Stimulated activated naive CD4-positive, alpha-beta T cell (primary cell): Measurements from ENCODE around the gene NDUFC2.
"Not testable (repeated sequence)": the region's sequence is repeated elsewhere in the genome, so short reads cannot be mapped to it uniquely, and the experiment has no call there.

ENCODE experiments used
- DNase-seq, 6 experiments: peaks; one replicate each; lab custom pipeline; 2025; lab: John Stamatoyannopoulos, UW

NDUFC2 gene

DNA sequence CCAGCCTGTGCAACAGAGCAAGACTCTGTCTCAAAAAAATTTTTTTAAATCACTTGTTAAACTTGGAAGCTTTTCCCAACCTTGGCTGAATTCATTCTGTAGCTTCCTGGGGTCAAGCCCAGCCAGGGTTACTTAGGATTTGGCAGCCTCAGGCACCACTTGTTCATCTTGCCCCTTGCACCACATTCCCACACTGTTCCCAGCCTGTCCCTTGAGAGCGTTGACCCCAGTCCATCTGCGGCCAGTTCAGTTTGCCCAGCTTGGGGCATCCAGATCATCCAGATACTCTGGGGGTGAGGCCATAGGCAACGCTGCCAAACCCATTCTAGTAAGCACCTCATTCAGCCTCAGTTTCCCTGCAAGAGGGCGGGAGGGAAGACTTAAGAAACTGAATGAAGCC lies 24.7 kb downstream of the NDUFC2 start:
- DNase-seq = no peak

DNA sequence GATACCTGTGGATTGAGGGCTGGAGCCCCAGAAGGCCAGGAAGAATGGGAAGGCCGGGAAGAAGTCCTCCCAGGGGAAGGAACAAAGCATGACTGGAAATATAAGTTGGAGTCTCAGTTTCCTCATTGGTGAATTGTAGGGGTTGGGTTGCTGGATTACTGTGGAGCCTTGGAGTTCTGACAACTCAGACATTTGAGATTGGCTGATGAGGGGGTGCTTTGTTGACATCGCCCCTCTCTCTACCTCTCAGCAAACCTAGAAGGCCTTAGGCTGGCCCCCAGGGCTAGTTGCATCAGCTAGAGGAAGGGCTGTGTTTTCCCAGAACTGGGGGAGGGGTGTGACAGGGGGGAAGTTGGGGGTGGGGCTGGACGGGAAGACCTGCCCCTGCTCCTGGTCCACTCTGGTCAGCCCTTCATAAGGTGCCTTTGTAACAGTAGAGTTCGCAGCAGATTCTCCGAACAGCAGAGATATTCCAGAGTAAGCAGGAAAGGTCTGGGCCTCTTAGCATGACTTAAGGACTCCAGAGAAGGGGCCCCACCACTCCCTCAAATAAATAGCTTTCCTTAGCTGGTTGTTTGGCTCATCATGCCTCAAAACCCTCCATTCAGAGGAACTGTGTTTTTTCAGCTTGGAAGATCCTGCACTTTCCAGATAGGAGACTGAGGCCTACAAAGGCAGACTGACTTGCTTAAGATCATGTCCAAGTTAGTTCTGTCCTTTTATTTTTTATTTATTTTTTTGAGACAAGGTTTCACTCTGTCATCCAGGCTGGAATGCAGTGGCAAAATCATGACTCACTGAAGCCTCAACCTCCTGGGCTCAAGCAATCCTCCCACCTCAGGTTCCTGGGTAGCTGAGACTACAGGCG lies 28.5 kb downstream of the NDUFC2 start:
- no peak for DNase-seq

DNA sequence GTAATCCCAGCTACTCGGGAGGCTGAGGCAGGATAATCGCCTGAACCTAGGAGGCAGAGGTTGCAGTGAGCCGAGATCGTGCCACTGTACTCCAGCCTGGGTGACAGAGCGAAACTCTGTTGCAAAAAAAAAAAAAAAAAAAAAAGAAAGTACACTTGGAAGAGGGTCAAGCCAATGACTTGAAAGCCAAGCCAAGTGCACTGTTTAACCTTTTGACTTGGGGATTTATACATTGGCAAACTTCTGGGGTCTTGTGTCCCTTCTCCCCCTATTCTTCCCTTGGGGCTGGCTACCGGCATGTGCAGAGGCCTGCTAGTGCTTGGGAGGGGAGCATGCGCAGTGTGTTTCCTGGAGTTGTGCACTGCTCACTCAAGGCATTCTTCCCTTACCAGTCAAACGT lies 30.3 kb downstream of the NDUFC2 start:
- no peak for DNase-seq

DNA sequence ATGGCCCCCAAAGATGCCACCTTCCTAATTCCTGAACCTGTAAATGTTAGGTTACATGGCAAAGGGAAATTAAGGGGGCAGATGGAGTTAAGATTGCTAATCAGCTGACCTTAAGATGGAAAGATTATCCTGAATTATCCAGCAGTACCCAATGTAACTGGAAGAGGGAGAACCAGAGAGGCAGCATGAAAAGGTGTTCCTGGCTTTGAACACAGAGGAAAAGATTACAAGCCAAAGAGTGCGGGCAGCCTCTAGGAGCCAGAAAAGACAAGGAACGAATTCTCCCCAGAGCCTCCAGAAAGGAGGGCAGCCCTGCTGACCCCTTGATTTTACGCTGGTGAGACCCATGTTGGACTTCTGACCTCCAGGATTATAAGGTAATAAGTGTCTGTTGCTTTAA lies 31.1 kb downstream of the NDUFC2 start:
- DNase-seq = no peak

DNA sequence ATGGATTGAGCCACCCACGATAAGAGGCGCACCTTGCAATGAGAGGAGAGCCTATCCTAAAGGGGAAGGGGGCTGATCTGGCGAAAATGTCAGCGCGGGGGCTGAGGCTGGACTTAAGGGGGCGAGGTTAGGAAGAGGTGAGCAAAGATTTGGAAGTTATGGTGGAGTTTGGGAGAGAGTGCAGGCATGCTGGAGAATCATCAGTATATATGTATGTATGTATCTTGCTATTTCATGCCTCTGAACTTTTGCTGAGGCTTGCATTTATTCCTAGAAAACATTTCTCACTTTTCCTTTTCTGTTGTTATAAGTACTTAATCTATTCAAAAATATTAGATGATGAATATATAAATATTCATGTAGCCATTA lies 33.2 kb downstream of the NDUFC2 start:
- DNase-seq = no peak

DNA sequence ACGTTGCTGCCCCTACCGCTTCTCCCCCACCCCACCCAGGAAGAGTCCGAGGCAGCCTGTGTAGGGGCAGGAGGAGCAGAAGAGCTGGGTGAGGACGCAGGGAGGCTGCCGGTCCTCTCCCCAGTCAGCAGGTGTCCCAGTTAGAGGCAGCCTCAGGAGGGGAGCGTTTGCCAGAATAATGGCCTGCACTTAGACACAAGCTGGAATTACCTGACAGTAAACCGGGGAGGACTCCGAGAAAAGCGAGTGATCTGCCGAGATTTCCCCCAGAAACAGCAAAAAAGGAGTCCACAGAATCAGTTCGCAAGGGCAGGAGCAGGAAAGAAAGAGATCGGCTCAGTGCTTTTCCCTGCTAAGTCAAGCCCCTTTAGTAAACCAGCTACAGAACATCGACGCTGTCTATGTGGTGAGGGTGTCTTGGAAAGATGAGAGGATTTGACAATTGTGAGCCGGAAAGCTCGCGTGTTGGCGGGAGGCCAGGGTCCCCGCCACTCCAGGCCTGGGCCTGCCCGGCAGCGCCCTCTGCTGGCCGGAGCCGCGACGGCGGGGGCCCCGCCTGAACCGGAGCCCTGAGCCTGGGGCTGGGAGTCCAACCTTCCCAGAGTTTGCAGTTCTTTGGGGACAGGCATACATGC lies 33.7 kb downstream of the NDUFC2 start:
- DNase-seq = peak; percentile 60 to 88 (median 73)

DNA sequence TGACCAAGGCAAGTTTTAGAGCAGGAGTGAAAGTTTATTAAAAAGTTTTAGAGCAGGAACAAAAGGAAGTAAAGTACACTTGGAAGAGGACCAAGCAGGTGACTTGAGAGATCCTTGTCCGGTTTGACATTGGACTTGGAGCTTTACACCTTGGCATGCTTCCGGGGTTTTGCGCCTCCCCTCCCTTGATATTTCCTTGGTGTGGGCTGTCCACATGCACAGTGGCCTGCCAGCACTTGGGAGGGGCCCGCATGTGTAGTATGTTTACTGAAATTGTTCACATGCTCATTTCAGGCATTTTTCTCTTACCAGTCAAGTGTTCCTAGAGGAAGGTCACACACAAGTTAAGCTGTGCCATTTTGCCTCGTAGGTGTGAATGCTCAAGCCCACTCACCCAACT lies 35.0 kb downstream of the NDUFC2 start:
- no peak for DNase-seq

DNA sequence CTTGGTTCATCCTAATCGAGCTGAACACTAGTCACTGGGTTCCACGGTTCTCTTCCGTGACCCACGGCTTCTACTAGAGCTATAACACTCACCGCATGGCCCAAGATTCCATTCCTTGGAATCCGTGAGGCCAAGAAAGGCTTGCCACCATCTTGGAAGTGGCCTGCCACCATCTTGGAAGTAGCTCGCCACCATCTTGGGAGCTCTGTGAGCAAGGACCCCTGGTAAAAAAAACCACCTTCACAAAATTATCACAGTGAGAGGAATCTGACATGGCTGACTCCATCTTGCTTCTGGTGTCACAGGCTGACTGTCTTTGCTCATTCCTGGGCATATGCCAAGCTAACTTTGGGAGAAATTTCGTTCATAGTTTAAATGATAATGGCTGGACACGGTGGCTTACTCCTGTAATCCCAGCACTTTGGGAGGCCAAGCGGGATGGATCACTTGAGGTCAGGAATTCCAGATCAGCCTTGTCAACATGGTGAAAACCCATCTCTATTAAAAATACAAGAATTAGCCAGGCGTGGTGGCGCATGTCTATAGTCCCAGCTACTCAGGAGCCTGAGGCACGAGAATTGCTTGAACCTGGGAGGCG lies 37.7 kb downstream of the NDUFC2 start:
- DNase-seq = no peak

DNA sequence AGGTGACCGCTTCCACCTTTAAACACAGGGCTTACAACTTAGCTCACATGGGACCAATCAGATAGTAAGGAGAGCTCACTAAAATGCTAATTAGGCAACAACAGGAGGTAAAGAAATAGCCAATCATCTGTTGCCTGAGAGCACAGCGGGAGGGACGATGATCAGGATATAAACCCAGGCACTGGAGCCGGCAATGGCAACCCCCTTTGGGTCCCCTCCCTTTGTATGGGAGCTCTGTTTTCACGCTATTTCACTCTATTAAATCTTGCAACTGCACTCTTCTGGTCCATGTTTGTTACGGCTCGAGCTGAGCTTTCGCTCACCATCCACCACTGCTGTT lies 38.3 kb downstream of the NDUFC2 start:
- not testable (repeated sequence) for DNase-seq

DNA sequence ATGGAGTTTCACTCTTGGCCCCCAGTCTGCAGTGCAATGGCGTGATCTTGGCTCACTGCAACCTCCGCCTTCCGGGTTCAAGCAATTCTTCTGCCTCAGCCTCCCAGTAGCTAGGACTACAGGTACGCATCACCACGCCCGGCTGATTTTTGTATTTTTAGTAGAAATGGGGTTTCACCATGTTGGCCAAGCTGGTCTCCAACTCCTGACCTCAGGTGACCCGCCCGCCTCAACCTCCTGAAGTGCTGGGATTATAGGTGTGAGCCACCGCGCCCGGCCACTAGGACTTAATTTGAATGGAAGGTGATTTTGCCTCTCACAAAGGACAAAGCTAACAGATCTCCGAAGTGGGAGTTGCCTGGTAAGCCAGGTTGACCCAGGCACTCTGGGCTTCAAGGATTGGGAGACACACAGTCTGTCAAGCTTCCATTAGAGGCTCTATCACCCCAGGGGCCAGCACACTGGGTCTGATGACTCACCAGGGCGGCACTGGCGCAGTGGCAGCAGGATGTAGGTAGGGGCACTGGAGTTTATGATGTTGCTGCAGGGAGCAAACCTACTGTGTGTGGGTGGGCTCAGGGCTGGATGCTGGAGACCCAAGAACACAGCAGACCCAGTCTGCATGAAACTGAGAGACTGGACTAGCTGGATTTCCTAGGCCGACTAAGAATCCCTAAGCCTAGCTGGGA lies 38.8 kb downstream of the NDUFC2 start:
- no peak for DNase-seq

DNA sequence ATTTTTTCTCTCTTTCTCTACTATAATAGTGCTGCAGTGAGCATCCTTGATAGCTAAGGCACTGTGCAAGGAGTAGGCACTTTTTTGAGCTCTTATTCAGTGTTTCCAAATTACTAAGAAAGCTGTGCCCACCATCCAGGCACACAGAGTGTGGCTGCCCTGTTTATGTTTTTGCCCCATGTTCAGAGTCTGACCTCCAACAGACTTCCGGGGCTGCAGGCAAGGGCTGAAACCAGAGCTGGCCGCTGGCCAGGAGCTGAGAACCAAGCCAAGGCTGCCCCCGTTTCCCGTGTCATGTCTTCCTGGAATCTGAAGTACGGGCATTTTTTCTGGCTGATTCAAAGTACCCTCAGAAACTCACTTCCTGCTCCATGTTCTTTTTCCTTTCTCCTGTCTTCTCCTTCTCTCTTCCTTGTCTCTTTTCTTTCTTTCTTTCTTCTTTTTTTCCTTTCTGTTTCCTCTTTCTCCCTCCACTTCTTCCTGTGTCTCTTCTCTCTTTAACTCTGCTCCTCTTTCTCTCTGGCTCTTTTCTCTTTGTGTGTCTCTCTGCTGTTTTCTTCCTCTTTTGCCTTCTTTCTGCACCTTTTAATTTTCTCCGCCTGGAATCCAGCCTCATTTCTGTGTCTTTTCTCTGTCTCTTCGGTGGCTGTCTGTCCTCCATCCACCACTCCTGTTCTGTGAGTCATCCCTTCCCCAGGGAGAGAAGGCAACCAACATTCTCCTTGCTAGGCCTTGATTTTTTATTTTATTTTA lies 39.6 kb downstream of the NDUFC2 start:
- DNase-seq = no peak

DNA sequence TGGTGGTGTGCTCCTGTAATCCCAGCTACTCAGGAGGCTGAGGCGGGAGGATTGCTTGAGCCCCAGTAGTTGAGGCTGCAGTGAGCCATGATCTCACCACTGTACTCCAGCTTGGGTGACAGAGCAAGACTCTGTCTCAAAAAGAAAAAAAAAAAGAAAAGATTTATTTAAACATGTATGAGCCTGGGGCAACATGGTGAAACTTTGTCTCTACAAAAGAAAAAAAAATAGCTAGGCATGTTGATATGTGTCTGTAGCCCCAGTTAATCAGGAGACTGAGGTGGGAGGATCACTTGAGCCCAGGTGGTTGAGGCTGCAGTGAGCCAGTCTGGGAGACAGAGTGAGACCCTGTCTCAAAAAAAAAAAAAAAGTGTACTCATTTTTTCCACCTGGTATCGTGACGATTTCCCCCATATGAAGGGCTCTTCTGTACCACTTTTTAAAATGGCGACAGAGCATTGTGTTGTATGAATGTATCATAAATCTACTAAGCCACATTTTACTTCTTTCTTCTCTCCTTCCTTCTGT lies 40.2 kb downstream of the NDUFC2 start:
- DNase-seq = no peak

DNA sequence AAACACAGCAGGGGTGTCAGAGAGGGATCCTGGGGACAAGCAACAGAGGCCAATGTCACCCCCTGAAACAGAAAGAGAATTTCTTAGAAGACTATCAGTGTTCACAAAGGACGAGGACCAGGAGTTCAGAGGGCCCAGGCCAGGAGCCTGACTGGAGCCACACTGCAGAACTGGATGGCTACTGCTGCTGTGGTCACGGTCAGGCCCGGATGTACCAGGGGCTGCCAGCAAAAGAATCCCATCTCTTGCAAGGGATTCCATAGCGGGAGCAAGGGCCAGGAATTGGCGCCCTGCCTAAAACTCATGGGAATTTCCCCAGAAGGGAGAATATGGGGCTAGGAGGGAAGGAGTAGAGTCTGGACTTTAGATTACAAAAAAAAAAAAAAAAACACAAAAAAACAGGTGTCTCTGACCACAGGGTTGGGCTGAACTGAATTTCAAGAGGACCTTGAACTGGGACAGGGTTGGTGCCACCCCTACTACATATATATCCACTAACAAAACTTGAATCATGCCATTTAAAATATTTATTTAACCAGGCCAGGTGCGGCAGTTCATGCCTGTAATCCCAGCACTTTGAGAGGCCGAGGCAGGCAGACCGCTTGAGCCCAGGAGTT lies 40.9 kb downstream of the NDUFC2 start:
- no peak for DNase-seq

DNA sequence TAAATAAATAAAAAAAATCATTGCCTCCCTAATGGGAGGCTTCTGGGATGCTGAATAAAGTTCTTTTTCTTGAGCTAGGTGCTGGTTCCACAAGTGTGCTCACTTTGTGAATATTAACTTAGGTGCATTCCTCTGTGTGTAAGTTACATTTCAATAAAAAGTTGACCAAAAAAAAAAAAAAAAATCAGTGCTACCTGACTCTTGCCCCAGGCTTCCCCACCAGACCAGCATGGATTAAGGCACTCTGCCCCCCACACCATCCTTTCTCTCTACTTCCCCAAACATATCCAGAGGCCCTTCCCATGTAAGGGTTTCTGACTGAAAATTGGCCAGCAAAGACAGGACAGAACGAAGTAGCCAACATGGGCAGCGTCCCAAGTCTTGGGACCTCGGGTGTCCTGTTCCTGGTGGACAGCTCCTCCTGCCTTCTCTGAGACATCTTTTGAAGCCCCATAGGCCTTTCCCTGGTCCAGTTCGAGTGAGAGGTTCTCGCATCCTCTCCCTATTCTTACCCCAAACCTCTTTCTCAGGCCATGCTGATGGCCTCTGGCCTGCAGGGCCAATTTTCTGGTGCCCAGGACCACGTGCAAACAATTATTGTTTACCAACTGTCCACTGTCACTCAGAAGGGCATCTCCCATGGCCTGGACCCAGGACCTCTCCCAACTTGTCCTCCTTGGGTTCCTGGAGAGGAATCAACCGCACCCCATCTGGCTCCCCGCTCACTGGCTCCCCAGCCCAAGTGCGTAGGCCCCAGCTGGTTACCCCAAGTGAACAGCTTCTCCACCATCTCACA lies 41.6 kb downstream of the NDUFC2 start:
- DNase-seq = no peak

DNA sequence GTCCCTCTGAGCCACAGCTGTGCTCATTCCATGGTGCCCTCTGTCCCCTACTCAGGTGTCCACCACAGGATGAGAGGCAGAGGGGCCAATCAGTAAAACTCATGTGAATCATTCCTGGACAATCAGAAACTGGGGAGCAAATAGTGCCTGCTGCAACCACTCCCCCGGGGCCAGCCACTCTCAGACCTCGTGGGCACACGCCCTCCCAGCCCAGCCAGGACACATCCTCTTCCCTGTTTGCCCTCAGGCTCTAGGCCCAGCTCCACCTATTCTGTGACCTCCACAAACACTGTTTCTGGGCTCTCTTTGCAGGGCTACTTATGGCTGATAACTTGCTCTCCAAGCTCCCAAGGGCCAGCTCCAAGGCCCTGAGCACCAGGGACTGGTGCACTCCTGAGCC lies 42.6 kb downstream of the NDUFC2 start:
- no peak for DNase-seq

DNA sequence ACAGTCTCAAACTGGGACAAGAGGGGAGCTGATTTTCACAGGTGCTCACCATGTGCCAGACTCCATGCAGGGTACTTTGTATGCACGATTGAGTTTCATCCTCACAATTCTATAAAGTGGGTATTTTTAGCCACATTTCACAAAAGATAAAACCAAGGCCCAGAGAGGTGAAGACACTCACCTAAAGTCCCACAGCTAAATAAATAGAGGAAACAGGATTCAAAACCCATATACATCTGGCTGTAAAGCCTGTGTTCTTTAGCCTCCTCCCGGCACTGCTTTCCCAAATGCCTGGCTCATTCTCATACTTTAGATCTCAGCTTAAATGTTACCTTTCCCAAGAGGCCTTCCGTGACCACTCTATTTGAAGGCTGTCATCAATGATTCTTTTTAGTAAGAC lies 43.3 kb downstream of the NDUFC2 start:
- DNase-seq = no peak

DNA sequence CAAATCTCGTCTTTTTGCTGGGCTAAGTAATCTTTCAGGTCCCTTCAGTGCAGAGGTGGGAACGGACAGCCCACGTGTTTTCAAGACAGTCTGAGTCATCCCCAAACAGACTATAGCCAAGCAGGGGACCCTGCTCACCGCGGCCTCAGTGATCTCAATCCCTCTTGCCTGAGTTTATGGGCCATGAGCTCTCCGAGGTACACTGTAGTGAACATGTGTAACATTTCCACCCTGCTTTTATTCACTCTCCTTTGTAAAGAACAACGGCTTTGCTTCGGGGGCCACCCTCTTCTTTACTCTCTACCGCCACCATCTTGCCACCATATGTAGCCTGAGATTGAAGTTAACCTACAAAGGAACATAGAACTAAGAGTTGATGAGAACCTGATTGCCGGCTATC lies 45.0 kb downstream of the NDUFC2 start:
- no peak for DNase-seq

DNA sequence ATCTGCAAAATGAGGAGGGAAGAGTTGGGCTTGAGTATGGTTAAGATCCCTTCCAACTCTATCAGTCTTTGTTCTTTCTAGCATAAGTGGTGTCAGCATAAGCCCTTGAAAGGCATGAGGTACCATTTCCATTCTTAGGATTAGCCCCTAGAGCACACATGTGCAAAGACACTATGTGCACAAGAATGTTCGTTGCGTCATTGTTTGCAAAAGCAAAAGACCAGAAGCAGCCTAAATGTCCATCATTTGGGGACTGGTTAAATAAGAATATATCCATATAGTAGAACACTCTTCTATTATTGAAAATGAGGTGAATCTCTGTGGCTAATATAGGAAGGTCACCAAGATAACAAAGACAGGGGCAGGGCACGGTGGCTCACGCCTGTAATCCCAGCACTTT lies 46.6 kb downstream of the NDUFC2 start:
- DNase-seq = no peak

DNA sequence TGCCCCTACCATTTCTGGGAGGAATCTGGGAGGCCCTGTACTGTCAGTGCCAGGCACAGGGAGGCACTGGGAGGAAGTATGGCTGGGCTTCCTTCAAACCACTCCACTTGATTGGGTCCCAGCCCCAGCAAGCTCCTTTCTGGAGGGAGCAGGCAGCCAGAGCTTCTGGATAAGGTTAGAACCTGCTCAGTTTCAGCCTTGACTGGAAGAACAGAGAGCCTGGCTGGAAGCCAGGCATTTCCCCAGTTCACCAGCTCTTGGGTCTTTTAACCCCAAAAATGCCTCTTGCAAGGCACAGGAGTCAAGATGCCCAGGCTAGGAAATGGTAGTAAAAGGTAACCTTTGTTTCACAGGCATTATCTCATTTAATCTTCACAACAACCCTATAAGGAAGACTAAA lies 47.6 kb downstream of the NDUFC2 start:
- no peak for DNase-seq

DNA sequence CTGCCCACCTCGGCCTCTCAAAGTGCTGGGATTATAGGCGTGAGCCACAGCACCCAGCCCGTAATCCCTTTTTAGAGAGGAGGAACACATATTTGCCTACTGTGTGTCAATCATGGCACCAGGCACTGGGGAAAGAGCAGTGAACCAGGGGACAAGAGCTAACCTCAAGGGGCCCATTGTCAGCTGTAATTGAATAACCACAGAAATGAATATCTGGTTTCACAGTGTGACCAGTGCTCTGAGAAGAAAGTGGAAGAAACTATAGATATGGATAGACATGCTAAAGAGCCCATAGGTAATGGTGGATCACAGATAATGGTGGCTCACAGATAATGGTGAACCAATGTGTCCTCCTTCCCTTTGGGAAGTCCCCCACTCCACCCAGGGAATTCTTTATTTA lies 48.0 kb downstream of the NDUFC2 start:
- DNase-seq = no peak
